Lower lobe of right lung (tissue), 2 donors: ENCODE measurements around the gene NENF. TPM values are rescaled to one million over a fixed set of nuclear protein-coding genes. Genes with fewer than 3 reads are reported as not detected.
A peak's percentile ranks its signal among the peaks of the same experiment; 100 is the strongest.

Experiments used
- ATAC-seq, 2 donors: fragments of 200-7000 bp; cut with Tn5 transposase; one replicate each; pipeline ENCODE4 v1.9.1; 2020 to 2022; ENCODE audit warnings: mild to moderate bottlenecking in 2 of 2, moderate library complexity in 2 of 2
- DNase-seq: peaks from one replicate; pipeline ENCODE4 v3.0.0-alpha.2; 2020
- H3K27ac ChIP-seq: fragments of 200-600 bp; one replicate; pipeline ENCODE4 v1.8.0; 2022
- H3K27me3 ChIP-seq: fragments of 200-600 bp; one replicate; pipeline ENCODE4 v1.8.0; 2022; ENCODE audit warnings: low read depth
- H3K36me3 ChIP-seq: fragments of 200-600 bp; one replicate; pipeline ENCODE4 v1.8.0; 2022; ENCODE audit warnings: mild to moderate bottlenecking
- H3K4me1 ChIP-seq: fragments of 200-600 bp; one replicate; pipeline ENCODE4 v1.8.0; 2022
- H3K4me3 ChIP-seq: fragments of 200-600 bp; one replicate; pipeline ENCODE4 v1.8.0; 2022; ENCODE audit warnings: mild to moderate bottlenecking
- H3K9me3 ChIP-seq: fragments of 200-600 bp; one replicate; pipeline ENCODE4 v1.8.0; 2022
- CTCF ChIP-seq: fragments of 200-600 bp; IDR thresholded peaks from one replicate; pipeline ENCODE4 v1.8.0; 2022; ENCODE audit warnings: antibody characterized with exemption, mild to moderate bottlenecking
- intact Hi-C: fragments of 100-400 bp; cut with DNase I; formaldehyde crosslinking; loops from one replicate; pipeline ENCODE4 v1.11.0; 2022
- total RNA-seq: library from RNA; stranded (reverse); fragmentation: NEBNext Ultra II Directional; extraction: Animal tissue kit (Norgen Biotek cat#: 25700); gene quantifications from one replicate; pipeline ENCODE4 v1.2.1, GENCODE V29; 2021
- donor health status: DM: no; HTN: yes; CAD: no; lungs with severe emphysema.

Gene NENF
- total RNA-seq, 1 donor from 2014 or later = 42.3 TPM

DNA sequence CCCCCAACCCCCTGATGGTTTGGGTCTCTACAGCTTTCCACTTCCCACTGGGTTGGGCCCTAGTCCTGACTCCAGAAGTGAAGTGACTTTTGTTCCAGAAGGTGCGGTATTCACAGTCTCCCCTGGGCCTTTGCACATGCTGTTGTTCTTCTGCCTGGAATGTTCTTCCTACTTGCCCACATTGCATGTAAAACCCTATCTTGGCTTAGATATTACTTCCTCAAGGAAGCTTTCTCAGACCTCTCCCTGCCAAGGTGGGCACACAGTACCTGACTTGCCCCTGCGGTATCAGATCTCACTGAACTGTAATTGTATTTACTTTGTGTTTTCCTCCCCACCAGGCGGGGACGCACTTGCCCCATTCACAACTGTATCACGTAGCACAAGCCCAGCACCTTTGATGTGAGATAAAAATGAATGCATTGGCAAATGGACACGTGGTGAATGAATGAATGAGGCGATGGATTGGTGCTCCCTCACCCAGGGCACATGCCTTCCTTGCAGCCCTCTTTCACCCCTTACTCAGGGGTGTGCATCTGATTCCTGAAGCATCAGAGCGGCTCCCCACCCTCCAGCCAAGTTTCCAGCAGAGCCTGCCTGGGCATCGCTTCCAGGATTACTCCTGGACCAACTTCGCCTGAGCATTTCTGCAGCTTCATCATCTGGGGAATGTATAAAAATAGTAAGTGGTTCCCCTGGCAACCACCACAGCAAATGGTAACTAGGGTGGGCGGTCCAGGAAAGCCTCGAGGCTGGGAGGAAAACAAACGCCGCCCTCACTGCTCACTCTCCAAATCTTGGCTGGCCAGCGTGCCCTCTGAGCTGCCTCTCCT, 19.8 kb downstream of the NENF start:
- intact Hi-C loops = no loop called here
- H3K27me3 ChIP-seq = no peaks in the 10 kb centered on the region
- TF ChIP-seq CTCF = no peak
- H3K27ac ChIP-seq = no peak overlapping the region
- no peak overlapping the region for H3K4me3 ChIP-seq
- DNase-seq (no peak), ATAC-seq (no peak)
- H3K9me3 ChIP-seq = no peaks in the 10 kb centered on the region
- H3K36me3 ChIP-seq = no peaks in the 10 kb centered on the region
- peaks cover 19% of the 10 kb centered on the region for H3K4me1 ChIP-seq

GRCh38 chr1:212453156-212453857, 20.6 kb downstream of the NENF start:
- no peaks in the 10 kb centered on the region for H3K9me3 ChIP-seq
- H3K4me3 ChIP-seq = no peak overlapping the region
- peaks cover 19% of the 10 kb centered on the region for H3K4me1 ChIP-seq
- ATAC-seq (no peak), DNase-seq (no peak)
- H3K27me3 ChIP-seq = no peaks in the 10 kb centered on the region
- TF ChIP-seq CTCF = no peak
- H3K36me3 ChIP-seq = no peaks in the 10 kb centered on the region
- intact Hi-C loops = no loop called here
- H3K27ac ChIP-seq = no peak overlapping the region

DNA sequence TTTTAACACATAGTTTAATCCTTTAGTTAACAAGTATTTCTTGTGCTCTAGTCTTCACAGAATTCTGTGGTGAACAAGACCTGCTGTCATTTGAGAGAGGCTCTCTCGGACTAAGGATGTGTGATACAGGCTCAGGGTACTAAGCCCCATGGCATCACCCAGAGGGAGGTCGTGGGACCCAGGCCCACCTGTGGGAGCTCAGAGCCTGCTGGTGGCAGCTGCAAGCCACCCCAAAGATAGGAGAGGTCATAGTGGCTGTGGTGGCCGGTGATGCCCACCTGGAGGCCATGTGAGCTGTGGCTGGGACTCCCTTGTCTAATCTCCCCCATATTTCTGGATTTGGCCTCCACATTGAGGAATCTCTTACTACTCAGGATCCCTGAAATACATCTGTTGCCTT, 22.0 kb downstream of the NENF start:
- no peaks in the 10 kb centered on the region for H3K27me3 ChIP-seq
- intact Hi-C loops = no loop called here
- no peak for ATAC-seq
- no peak overlapping the region for H3K27ac ChIP-seq
- no peak for DNase-seq
- no peak for TF ChIP-seq CTCF
- H3K4me3 ChIP-seq = no peak overlapping the region
- H3K4me1 ChIP-seq = peaks cover 19% of the 10 kb centered on the region
- no peaks in the 10 kb centered on the region for H3K36me3 ChIP-seq
- no peaks in the 10 kb centered on the region for H3K9me3 ChIP-seq

- Histone ChIP-seq H3K27ac (no peak overlapping the region), H3K4me3 (no peak overlapping the region), H3K27me3 (no peaks in the 10 kb centered on the region), H3K36me3 (no peaks in the 10 kb centered on the region), H3K9me3 (no peaks in the 10 kb centered on the region), H3K4me1 (peaks cover 19% of the 10 kb centered on the region)
- intact Hi-C loops = no loop called here
- ATAC-seq (no peak), DNase-seq (no peak)
- TF ChIP-seq CTCF = no peak
These were observed 22.7 kb downstream of the NENF start for GRCh38 chr1:212455401-212455800.

DNA sequence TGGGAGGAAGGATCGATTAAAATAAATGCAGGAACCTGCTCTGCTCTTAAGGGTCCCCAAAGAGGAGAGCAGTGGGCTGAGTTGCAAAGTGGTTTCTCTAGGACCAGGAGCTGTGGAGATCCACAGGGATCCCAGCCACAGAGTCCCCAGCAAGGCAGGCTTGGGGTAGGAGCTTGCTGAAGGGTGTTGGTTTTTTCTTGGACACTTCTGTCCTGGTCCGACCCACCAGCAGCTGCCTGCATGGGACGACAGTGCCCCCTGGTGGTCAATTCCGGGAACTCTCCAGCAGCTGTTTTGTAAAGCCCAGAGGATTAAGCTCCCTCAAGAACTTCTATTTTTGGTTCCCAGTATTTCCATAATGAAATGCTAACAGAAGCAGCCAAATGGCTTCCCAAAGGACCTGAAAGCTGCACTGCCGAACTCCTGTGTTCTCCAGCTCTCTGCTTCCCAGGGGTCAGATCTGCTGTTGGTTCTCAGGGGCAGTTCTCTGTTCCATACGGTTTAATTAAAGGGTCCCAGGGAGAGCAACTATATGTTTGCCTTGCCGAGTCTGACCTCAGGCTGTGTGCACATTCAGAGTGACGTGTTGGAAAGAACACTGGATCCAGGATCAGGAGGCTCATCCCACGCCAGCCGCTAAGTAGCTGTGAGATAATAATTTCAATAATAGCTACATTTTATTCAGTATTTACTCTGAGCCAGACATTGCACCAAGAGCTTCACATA, 23.2 kb downstream of the NENF start:
- intact Hi-C loops = no loop called here
- Histone ChIP-seq H3K27ac (no peak overlapping the region), H3K36me3 (no peaks in the 10 kb centered on the region), H3K4me3 (no peak overlapping the region), H3K9me3 (no peaks in the 10 kb centered on the region), H3K4me1 (peaks cover 19% of the 10 kb centered on the region), H3K27me3 (no peaks in the 10 kb centered on the region)
- peak; percentile 99 for TF ChIP-seq CTCF
- DNase-seq = peak; percentile 86
- ATAC-seq = peak; percentile 86 to 87
